Aortic smooth muscle cell (primary cell): Measurements from ENCODE around the gene ALPI. TPM values are rescaled to one million over a fixed set of nuclear protein-coding genes. Genes with fewer than 3 reads are reported as not detected.

Source experiments
- total RNA-seq: library from RNA; depleted of rRNA; stranded (reverse); fragments of >200 nt; gene quantifications from 2 replicates; pipeline ENCODE4 v1.2.3, GENCODE V29; 2014

The ALPI gene
- not detected in 2 replicates for total RNA-seq

DNA sequence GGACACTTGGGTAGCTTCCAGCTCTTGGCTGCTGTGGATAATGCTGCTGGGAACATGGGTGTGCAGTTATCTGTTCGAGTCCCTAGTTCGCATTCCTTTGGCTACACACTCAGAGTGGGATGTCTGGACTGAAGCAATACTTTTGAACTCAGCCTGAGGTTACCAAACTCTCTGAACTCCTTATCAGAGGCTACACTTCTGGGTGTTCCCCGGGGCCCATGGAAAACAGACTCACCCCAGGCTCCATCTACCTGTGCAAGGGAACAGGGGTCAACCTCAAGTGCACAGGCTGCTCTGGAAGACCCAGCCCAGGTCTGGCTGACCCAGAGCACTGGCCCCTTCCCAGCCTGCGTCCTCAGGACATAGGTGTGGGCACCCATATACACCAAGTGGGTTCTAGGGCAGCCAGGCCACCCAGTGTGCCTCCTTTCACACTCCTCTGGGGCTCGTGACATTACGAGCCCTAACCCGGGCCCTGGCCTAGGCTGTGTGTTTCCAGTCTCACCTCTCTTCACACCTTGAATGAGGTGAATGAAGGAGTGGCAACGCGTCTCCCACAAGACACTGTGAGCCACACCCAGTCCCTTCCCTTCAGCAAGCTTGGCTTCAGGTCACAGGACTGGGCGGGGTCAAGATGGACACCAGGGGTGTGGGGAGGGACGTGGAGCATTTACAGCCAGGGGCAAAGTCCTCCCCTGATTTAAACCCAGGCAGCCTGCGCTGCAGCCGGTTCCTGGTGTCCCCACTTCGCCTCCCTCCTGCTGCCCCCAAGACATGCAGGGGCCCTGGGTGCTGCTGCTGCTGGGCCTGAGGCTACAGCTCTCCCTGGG lies at the start of gene ALPI:
Gene ALPI, plus strand, starts transcription at position 728 of the 830 bp plus-strand sequence. Its CDS starts 47 bp downstream, at position 775.

DNA sequence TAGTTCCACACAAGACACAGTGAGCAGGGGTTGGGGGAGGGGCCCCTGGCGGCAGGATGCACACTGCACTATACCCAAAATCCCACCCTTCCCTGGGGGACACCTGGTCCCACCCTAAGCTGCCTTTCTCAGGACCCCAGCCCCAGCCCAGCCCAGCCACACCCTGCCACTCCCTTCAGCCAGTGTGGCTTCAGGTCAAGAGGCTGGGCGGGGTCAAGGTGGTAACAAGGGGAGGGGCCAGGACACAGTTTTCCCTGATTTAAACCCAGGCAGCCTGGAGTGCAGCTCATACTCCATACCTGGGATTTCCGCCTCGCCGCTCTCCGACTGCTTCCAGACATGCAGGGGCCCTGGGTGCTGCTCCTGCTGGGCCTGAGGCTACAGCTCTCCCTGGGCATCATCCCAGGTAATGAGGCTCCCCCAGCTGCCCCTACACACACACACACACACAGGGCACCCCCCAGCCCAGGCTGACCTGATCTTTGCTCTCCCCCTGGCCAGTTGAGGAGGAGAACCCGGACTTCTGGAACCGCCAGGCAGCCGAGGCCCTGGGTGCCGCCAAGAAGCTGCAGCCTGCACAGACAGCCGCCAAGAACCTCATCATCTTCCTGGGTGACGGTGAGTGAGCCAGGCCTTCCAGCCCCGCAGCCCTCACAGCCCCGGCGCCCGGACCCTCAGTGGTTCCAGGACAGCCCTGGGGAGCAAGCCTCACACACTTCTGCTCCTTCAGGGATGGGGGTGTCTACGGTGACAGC lies 49.2 kb upstream of the ALPI start, which contains the start of gene ALPG:
Gene ALPG, plus strand, starts transcription at position 289 of the 755 bp plus-strand sequence. Its CDS starts 51 bp downstream, at position 340.

DNA sequence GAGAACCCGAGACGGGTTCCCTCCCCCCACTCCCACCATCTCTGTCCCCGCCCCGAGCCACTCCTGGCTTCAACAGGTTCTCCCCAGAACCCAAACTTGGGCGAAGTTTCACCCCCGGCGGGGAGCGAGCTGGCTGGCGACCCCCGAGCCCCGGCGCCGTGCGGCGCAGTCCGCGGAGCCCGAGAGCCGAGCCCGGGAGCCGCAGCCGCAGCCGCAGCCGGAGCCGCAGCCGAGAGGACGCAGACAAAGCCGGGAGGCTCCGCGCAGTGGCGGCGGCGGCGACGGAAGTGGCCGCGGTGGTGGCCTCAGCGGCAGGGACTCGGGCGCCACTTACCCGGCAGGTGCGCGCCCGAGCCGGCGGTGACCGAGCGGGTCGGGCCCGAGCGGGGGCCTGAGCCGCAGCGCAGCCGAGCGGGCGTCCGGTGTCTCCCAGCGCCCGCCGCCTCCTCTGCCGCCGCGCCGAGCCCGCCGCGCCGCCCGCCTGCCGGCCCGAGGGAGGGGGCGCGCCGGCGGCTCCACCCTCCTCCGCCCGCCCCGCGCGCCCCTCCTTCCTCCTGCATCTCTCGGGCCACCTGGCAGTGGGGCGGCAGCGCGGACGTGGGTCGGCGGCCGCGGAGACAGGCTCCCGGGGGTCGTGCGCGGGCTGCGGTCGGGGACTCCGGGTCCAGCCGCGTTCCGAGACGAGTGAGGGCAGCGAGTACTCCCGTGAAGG lies 31.6 kb downstream of the ALPI start, which contains the start of gene ECEL1:
Gene ECEL1, minus strand, starts transcription at position 450 of the 712 bp plus-strand sequence. CDS start 1,181 bp downstream, outside the sequence.

Other genes with a start within 250 kb of the ALPI start
- not detected in 2 replicates for gene ALPP, start 77.4 kb upstream of the ALPI start, total RNA-seq
- not detected in 2 replicates for gene ALPG, start 49.3 kb upstream of the ALPI start, total RNA-seq
- gene ECEL1, start 31.7 kb downstream of the ALPI start, total RNA-seq = not detected in 2 replicates
- gene PRSS56, start 64.2 kb downstream of the ALPI start, total RNA-seq = not detected in 2 replicates
- not detected in 2 replicates for gene CHRND, start 70.0 kb downstream of the ALPI start, total RNA-seq
- not detected in 2 replicates for gene CHRNG, start 83.5 kb downstream of the ALPI start, total RNA-seq
- gene TIGD1, start 94.4 kb downstream of the ALPI start, total RNA-seq = 2.5 TPM in 2 replicates
- 145 and 156 TPM in 2 replicates for gene EIF4E2, start 94.5 kb downstream of the ALPI start, total RNA-seq
- gene EFHD1, start 177.5 kb downstream of the ALPI start, total RNA-seq = 1.1 and 5.5 TPM in 2 replicates
- gene GIGYF2, start 241.2 kb downstream of the ALPI start, total RNA-seq = 59.0 and 63.9 TPM in 2 replicates